ENCODE results near the gene PLP2. TPM values are rescaled to one million over a fixed set of nuclear protein-coding genes. Genes with fewer than 3 reads are reported as not detected.

Gene PLP2
- total and polyA plus RNA-seq, 8 donors, result 42.7 to 241 (median 53.5) TPM

DNA sequence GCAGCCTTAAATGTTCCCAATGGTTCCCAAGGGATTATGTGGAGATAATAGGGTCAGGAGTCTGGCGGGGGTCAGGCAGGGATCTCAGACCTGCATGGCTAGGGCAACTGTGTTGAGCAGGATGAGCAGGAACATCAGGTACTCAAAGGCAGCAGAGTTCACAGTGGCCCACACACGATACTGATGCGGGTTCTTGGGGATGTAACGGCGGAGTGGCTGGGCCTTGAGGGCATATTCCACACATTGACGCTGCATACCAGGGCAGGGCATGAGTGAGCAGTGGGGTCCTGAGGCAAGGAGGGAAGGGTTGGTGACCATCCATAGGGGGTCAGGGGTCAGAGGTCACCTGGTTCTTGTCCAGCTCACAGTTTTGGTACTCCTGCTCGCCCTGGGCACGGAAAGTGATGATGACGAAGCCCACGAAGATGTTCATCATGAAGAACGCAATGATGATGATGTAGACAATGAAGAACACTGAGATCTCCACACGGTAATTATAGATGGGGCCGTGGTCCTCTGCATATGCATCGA lies 43.4 kb downstream of the PLP2 start:
- Histone ChIP-seq H3K4me3 (no peak overlapping the region), H3K4me1 (no peaks in the 10 kb centered on the region), H3K27me3 (no peaks in the 10 kb centered on the region), H3K36me3 (no peaks in the 10 kb centered on the region), H3K27ac (no peak overlapping the region), H3K9me3 (no peaks in the 10 kb centered on the region)
- ATAC-seq, result no peak
- TF ChIP-seq, protein P1, sequence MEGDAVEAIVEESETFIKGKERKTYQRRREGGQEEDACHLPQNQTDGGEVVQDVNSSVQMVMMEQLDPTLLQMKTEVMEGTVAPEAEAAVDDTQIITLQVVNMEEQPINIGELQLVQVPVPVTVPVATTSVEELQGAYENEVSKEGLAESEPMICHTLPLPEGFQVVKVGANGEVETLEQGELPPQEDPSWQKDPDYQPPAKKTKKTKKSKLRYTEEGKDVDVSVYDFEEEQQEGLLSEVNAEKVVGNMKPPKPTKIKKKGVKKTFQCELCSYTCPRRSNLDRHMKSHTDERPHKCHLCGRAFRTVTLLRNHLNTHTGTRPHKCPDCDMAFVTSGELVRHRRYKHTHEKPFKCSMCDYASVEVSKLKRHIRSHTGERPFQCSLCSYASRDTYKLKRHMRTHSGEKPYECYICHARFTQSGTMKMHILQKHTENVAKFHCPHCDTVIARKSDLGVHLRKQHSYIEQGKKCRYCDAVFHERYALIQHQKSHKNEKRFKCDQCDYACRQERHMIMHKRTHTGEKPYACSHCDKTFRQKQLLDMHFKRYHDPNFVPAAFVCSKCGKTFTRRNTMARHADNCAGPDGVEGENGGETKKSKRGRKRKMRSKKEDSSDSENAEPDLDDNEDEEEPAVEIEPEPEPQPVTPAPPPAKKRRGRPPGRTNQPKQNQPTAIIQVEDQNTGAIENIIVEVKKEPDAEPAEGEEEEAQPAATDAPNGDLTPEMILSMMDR (IDR thresholded peaks at IDR 0.05), result no peak
- intact Hi-C loops (cut with DNase I), result no loop called here
- DNase-seq, result no peak

DNA sequence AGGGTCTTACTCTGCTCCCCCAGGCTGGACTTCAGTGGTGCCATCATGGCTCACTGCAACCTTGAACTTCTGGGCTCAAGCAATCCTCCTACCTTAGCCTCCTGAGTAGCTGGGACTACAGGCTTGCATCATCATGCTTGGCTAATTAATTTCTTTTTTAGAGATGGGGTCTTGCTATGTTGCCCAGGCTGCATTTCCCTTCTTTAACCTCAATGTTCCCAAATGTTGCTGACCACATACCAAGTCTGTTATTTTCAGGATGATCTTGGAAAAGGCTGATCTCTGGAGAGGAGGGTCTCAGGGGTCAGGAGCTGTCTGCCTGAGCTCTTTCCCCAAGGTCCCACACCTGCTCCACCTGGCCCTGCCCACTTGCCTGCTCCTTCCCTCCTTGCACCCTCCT lies 48.4 kb downstream of the PLP2 start:
- Histone ChIP-seq H3K27ac (no peak overlapping the region), H3K27me3 (no peaks in the 10 kb centered on the region), H3K4me1 (no peaks in the 10 kb centered on the region), H3K4me3 (no peak overlapping the region), H3K9me3 (no peaks in the 10 kb centered on the region), H3K36me3 (no peaks in the 10 kb centered on the region)
- DNase-seq (no peak), ATAC-seq (no peak)
- TF ChIP-seq, protein P1 (IDR thresholded peaks at IDR 0.05), result no peak
- intact Hi-C loops (cut with DNase I), result no loop called here

DNA sequence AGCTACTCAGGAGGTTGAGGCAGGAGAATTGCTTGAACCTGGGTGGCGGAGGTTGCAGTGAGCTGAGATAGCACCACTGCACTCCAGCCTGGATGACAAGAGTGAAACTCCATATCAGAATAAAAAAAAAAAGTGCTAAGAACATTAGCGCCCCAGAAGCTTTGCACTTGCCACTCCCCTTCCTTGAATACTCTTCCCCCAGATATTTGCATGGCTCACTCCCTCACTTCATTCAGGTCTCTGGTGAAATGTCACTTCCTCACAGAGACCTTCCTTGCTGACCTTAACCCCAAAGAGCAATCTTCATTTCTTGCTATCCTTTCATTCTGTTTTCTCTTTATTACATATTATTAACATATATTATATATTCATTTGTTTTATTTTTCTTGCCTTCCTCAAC lies 50.2 kb downstream of the PLP2 start:
- TF ChIP-seq, protein P1 (IDR thresholded peaks at IDR 0.05), result no peak
- Histone ChIP-seq H3K4me1 (no peaks in the 10 kb centered on the region), H3K9me3 (no peaks in the 10 kb centered on the region), H3K4me3 (no peak overlapping the region), H3K36me3 (no peaks in the 10 kb centered on the region), H3K27ac (no peak overlapping the region), H3K27me3 (no peaks in the 10 kb centered on the region)
- ATAC-seq (no peak), DNase-seq (no peak)
- intact Hi-C loops (cut with DNase I), result no loop called here

Other genes with a start within 250 kb of the PLP2 start
- 10 to 100 TPM; 38.1 to 41.7 TPM for gene OTUD5, start 214.3 kb upstream of the PLP2 start, total RNA-seq
- 10 to 100 TPM; 56.4 to 60.4 (median 59.6) TPM for gene OTUD5, start 214.3 kb upstream of the PLP2 start, polyA plus RNA-seq (ENCODE audit: insufficient read length in 6 of 6)
- 1 to 10 TPM; 2.3 to 4.3 TPM for gene KCND1, start 200.1 kb upstream of the PLP2 start, total RNA-seq
- gene KCND1, start 200.1 kb upstream of the PLP2 start, polyA plus RNA-seq (ENCODE audit: insufficient read length in 6 of 6), result 1 to 10 TPM; 4.0 to 5.7 (median 4.5) TPM
- 10 to 100 TPM; 36.1 to 52.2 TPM for gene GRIPAP1, start 169.6 kb upstream of the PLP2 start, total RNA-seq
- gene GRIPAP1, start 169.6 kb upstream of the PLP2 start, polyA plus RNA-seq (ENCODE audit: insufficient read length in 6 of 6), result 10 to 100 TPM; 49.1 to 67.1 (median 61.3) TPM
- 10 to 100 TPM; 48.0 to 63.5 TPM for gene TFE3, start 128.5 kb upstream of the PLP2 start, total RNA-seq
- 10 to 100 TPM; 36.2 to 46.6 (median 40.2) TPM for gene TFE3, start 128.5 kb upstream of the PLP2 start, polyA plus RNA-seq (ENCODE audit: insufficient read length in 6 of 6)
- 10 to 100 TPM in 1 of 2 donors, 1 to 10 TPM in 1; 9.7 to 11.9 TPM for gene CCDC120, start 112.9 kb upstream of the PLP2 start, total RNA-seq
- 10 to 100 TPM; 13.5 to 19.5 (median 16.2) TPM for gene CCDC120, start 112.9 kb upstream of the PLP2 start, polyA plus RNA-seq (ENCODE audit: insufficient read length in 6 of 6)
- gene PRAF2, start 97.9 kb upstream of the PLP2 start, total RNA-seq, result 10 to 100 TPM; 37.3 to 40.0 TPM
- gene PRAF2, start 97.9 kb upstream of the PLP2 start, polyA plus RNA-seq (ENCODE audit: insufficient read length in 6 of 6), result 10 to 100 TPM; 26.6 to 38.0 (median 33.3) TPM
- 10 to 100 TPM; 47.5 to 51.6 TPM for gene WDR45, start 92.0 kb upstream of the PLP2 start, total RNA-seq
- gene WDR45, start 92.0 kb upstream of the PLP2 start, polyA plus RNA-seq (ENCODE audit: insufficient read length in 6 of 6), result 10 to 100 TPM; 45.8 to 61.5 (median 48.2) TPM
- 10 to 100 TPM; 15.5 to 15.7 TPM for gene GPKOW, start 48.2 kb upstream of the PLP2 start, total RNA-seq
- gene GPKOW, start 48.2 kb upstream of the PLP2 start, polyA plus RNA-seq (ENCODE audit: insufficient read length in 6 of 6), result 10 to 100 TPM; 19.9 to 24.8 (median 22.2) TPM
- gene MAGIX, start 9.1 kb upstream of the PLP2 start, total RNA-seq, result 1 to 10 TPM; 5.6 to 9.4 TPM
- gene MAGIX, start 9.1 kb upstream of the PLP2 start, polyA plus RNA-seq (ENCODE audit: insufficient read length in 6 of 6), result 1 to 10 TPM; 1.6 to 4.0 (median 2.2) TPM
- gene PRICKLE3, start 14.5 kb downstream of the PLP2 start, total RNA-seq, result 10 to 100 TPM; 14.0 to 17.6 TPM
- 1 to 10 TPM; 5.5 to 6.6 (median 5.6) TPM for gene PRICKLE3, start 14.5 kb downstream of the PLP2 start, polyA plus RNA-seq (ENCODE audit: insufficient read length in 6 of 6)
- 1 to 10 TPM; 2.1 to 3.0 TPM for gene SYP, start 28.3 kb downstream of the PLP2 start, total RNA-seq
- gene SYP, start 28.3 kb downstream of the PLP2 start, polyA plus RNA-seq (ENCODE audit: insufficient read length in 6 of 6), result 1 to 10 TPM; 2.7 to 4.2 (median 3.1) TPM
- under 1 TPM; 0.21 to 0.73 TPM for gene CACNA1F, start 61.4 kb downstream of the PLP2 start, total RNA-seq
- gene CACNA1F, start 61.4 kb downstream of the PLP2 start, polyA plus RNA-seq (ENCODE audit: insufficient read length in 6 of 6), result under 1 TPM; 0.20 to 0.63 (median 0.25) TPM
- gene CCDC22, start 63.6 kb downstream of the PLP2 start, total RNA-seq, result 10 to 100 TPM; 14.4 to 16.8 TPM
- gene CCDC22, start 63.6 kb downstream of the PLP2 start, polyA plus RNA-seq (ENCODE audit: insufficient read length in 6 of 6), result 10 to 100 TPM; 12.9 to 16.3 (median 14.6) TPM
- gene FOXP3, start 92.8 kb downstream of the PLP2 start, total RNA-seq, result under 1 TPM; 0.29 to 0.45 TPM
- gene FOXP3, start 92.8 kb downstream of the PLP2 start, polyA plus RNA-seq (ENCODE audit: insufficient read length in 6 of 6), result 1 to 10 TPM in 1 of 6 donors, under 1 TPM in 5; 0.41 to 1.0 (median 0.59) TPM
- 1 to 10 TPM; 4.5 to 5.0 TPM for gene PPP1R3F, start 97.9 kb downstream of the PLP2 start, total RNA-seq
- gene PPP1R3F, start 97.9 kb downstream of the PLP2 start, polyA plus RNA-seq (ENCODE audit: insufficient read length in 6 of 6), result 1 to 10 TPM; 5.5 to 7.5 (median 6.5) TPM
- gene GAGE10, start 131.7 kb downstream of the PLP2 start, total RNA-seq, result not detected
- gene GAGE10, start 131.7 kb downstream of the PLP2 start, polyA plus RNA-seq (ENCODE audit: insufficient read length in 6 of 6), result under 1 TPM in 2 of 6 donors, not detected in 4; 0.31 to 0.33 TPM
- not detected for gene GAGE12J, start 150.1 kb downstream of the PLP2 start, total RNA-seq
- not detected for gene GAGE12J, start 150.1 kb downstream of the PLP2 start, polyA plus RNA-seq (ENCODE audit: insufficient read length in 6 of 6)
- gene GAGE13, start 159.7 kb downstream of the PLP2 start, total RNA-seq, result not detected
- gene GAGE13, start 159.7 kb downstream of the PLP2 start, polyA plus RNA-seq (ENCODE audit: insufficient read length in 6 of 6), result not detected

Measured in left lung (tissue), 10 donors.